Ishikawa (cell line): ENCODE data around the gene KLF16.

Experiments
- CEBPB ChIP-seq: IDR thresholded peaks from 2 replicates; pipeline ENCODE4 v1.6.1; 2012
- CREB1 ChIP-seq: IDR thresholded peaks from 2 replicates; pipeline ENCODE4 v1.6.1; 2012; ENCODE audit warnings: low read depth
- EGR1 ChIP-seq: IDR thresholded peaks from 2 replicates; pipeline ENCODE4 v1.6.1; 2012
- EP300 ChIP-seq: IDR thresholded peaks from 2 replicates; pipeline ENCODE4 v1.6.1; 2012; ENCODE audit warnings: borderline replicate concordance
- FOXM1 ChIP-seq: IDR thresholded peaks from 2 replicates; pipeline ENCODE4 v1.6.1; 2012; ENCODE audit warnings: low read depth, borderline replicate concordance
- NFIC ChIP-seq: IDR thresholded peaks from 2 replicates; pipeline ENCODE4 v1.6.1; 2012
- RAD21 ChIP-seq: IDR thresholded peaks from 2 replicates; pipeline ENCODE4 v1.6.1; 2012; ENCODE audit warnings: low read depth
- REST ChIP-seq: IDR thresholded peaks from 2 replicates; pipeline ENCODE4 v1.6.1; 2012; ENCODE audit warnings: low read depth, mild to moderate bottlenecking
- TAF1 ChIP-seq: IDR thresholded peaks from 2 replicates; pipeline ENCODE4 v1.6.1; 2012; ENCODE audit warnings: low read depth, mild to moderate bottlenecking
- TCF12 ChIP-seq: IDR thresholded peaks from 2 replicates; pipeline ENCODE4 v1.6.1; 2012; ENCODE audit warnings: low read depth
- USF1 ChIP-seq: IDR thresholded peaks from 2 replicates; pipeline ENCODE4 v1.6.1; 2012
- YY1 ChIP-seq: IDR thresholded peaks from 2 replicates; pipeline ENCODE4 v1.6.1; 2012; ENCODE audit warnings: low read depth
- ZBTB7A ChIP-seq: IDR thresholded peaks from 2 replicates; pipeline ENCODE4 v1.6.1; 2012; ENCODE audit warnings: low read depth

Gene KLF16

GRCh38 chr19:1807030-1807694 is 56.2 kb downstream of the KLF16 start:
- peak; percentile 50; the same call in 1 of the 2 replicates for TF ChIP-seq NFIC
- no peak for TF ChIP-seq EP300
- TF ChIP-seq CEBPB: no peak

GRCh38 chr19:1806184-1807029 is 57.0 kb downstream of the KLF16 start:
- TF ChIP-seq CREB1 (no peak), FOXM1 (no peak), ZBTB7A (no peak), TAF1 (no peak), USF1 (no peak), REST (no peak), YY1 (no peak), RAD21 (no peak), TCF12 (no peak)

- TF ChIP-seq FOXM1: no peak
These were observed 57.8 kb downstream of the KLF16 start for GRCh38 chr19:1805401-1806183.

GRCh38 chr19:1804858-1805257 is 58.5 kb downstream of the KLF16 start:
- no peak for TF ChIP-seq YY1
- no peak for TF ChIP-seq EGR1
- no peak for TF ChIP-seq TAF1
- no peak for TF ChIP-seq FOXM1
